C4-2B (cell line): ENCODE data around the gene TMEM229A.
"Not testable (repeated sequence)": the region's sequence is repeated elsewhere in the genome, so short reads cannot be mapped to it uniquely, and the experiment has no call there.

ENCODE experiments used
- H3K27ac ChIP-seq: fragments of 450-650 bp; 2 replicates; pipeline ENCODE4 v1.5.1; 2017
- CTCF ChIP-seq: fragments of 450-650 bp; conservative IDR thresholded peaks from 2 replicates; pipeline ENCODE4 v1.5.1; 2017; ENCODE audit warnings: mild to moderate bottlenecking
- ZFX ChIP-seq: fragments of 450-650 bp; IDR thresholded peaks from 2 replicates; pipeline ENCODE4 v1.6.1; 2017

The TMEM229A gene

GRCh38 chr7:124031919-124032318 is 948 bp downstream of the TMEM229A start:
- no peak overlapping the region for H3K27ac ChIP-seq
- TF ChIP-seq ZFX (no peak), CTCF (no peak)

DNA sequence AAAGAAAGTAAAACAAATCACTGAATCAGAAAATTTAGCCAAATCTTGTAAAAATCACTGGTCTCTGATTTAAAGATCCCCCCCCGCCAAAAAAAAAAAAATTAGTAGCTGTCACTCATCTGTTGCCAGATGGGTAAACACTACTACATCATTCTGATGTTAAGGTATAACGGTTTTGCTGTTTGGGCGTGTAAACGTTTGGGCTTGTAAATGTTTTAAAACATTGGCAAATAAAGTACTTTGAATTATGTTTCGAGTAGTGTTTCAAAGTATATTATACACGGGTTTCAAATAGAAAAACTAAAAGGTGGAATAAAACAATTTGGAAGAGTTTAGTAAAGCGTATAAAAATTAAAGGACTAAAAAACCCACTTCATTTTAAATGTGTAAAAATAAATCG is 1.5 kb downstream of the TMEM229A start:
- TF ChIP-seq CTCF (no peak), ZFX (no peak)
- H3K27ac ChIP-seq = no peak overlapping the region

- no peak for TF ChIP-seq CTCF
- no peak for TF ChIP-seq ZFX
- no peak overlapping the region for H3K27ac ChIP-seq
Observed at GRCh38 chr7:124030964-124031363, 1.9 kb downstream of the TMEM229A start.

- H3K27ac ChIP-seq = no peak overlapping the region
- TF ChIP-seq CTCF (no peak), ZFX (no peak)
Observed at GRCh38 chr7:124029396-124030188, 3.3 kb downstream of the TMEM229A start.

DNA sequence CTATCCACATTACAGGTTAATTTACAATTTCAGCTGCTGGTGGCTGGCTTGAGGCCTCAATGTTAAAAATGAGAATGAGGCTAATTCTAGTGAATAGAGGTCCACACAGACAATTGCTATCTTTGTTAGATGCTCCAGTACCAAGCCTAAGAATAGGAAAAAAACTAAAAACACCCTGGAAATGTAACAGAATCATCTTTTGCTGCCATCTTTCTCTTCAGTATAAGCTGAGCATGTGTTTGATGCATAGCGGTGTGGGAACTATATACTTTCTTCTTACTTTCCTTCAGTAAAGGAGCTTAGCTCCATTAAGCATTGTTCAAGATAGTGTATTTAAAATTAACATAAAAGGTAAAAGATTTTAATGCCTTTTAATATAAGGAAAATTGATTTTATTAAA is 5.6 kb downstream of the TMEM229A start:
- no peak overlapping the region for H3K27ac ChIP-seq
- TF ChIP-seq CTCF (no peak), ZFX (no peak)

- not testable (repeated sequence) for H3K27ac ChIP-seq
Observed at GRCh38 chr7:124024329-124024728, 8.5 kb downstream of the TMEM229A start.

DNA sequence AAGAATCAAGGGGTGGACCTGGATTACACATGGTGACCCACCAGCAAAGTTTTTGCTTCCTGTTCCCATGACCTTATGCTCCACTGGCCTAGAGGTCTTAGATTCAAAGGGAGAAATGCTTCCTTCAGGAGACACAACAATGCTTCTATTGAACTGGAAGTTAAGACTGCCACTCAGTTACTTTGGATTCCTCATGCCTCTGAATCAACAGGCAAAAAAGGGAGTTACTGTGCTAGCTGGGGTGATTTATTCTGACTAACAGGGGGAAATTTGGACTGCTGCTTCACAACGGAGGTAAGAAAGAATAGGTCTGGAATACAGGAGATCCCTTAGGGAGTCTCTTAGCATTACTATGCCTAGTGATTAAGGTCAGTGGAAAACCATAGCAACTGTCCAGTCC is 10.3 kb downstream of the TMEM229A start:
- no peak for TF ChIP-seq CTCF
- TF ChIP-seq ZFX = no peak
- H3K27ac ChIP-seq = no peak overlapping the region

- H3K27ac ChIP-seq = no peak overlapping the region
- TF ChIP-seq CTCF = no peak
- no peak for TF ChIP-seq ZFX
Observed at GRCh38 chr7:124020060-124020459, 12.8 kb downstream of the TMEM229A start.
